ENCODE measurements around the gene CEP350. TPM values are rescaled to one million over a fixed set of nuclear protein-coding genes. Genes with fewer than 3 reads are reported as not detected.

CEP350 gene
- total RNA-seq, 2 donors from 2014 or later, result 51.1 to 73.8 TPM

- Histone ChIP-seq H3K27ac (no peak overlapping the region), H3K9me3 (no peaks in the 10 kb centered on the region), H3K4me1 (ENCODE audit: control insufficient read depth in 1 of 2, low read depth in 2 of 2) (peaks cover 10 to 17% of the 10 kb centered on the region in 2 donors), H3K27me3 (replicated peaks; ENCODE audit: insufficient read depth) (no peaks in the 10 kb centered on the region), H3K4me3 (no peak overlapping the region), H3K36me3 (no peaks in the 10 kb centered on the region)
- ATAC-seq (ENCODE audit: insufficient number of reproducible peaks, low FRiP score, low read depth), result no peak
- DNase-seq (ENCODE audit: low spot score), result no peak
- no peak for TF ChIP-seq CTCF (IDR thresholded peaks at IDR 0.05)
Observed at GRCh38 chr1:180151508-180151907, 196.9 kb downstream of the CEP350 start.

- Histone ChIP-seq H3K9me3 (no peaks in the 10 kb centered on the region), H3K27ac (no peak overlapping the region), H3K4me3 (no peak overlapping the region), H3K4me1 (ENCODE audit: control insufficient read depth in 1 of 2, low read depth in 2 of 2) (peaks cover 18 to 27% of the 10 kb centered on the region in 2 donors), H3K36me3 (no peaks in the 10 kb centered on the region), H3K27me3 (replicated peaks; ENCODE audit: insufficient read depth) (no peaks in the 10 kb centered on the region)
- TF ChIP-seq CTCF (IDR thresholded peaks at IDR 0.05), result no peak
- no peak for DNase-seq (ENCODE audit: low spot score)
- no peak for ATAC-seq (ENCODE audit: insufficient number of reproducible peaks, low FRiP score, low read depth)
Observed at GRCh38 chr1:180152588-180152987, 198.0 kb downstream of the CEP350 start.

- Histone ChIP-seq H3K4me3 (no peak overlapping the region), H3K9me3 (no peaks in the 10 kb centered on the region), H3K27ac (no peak overlapping the region), H3K4me1 (ENCODE audit: control insufficient read depth in 1 of 2, low read depth in 2 of 2) (peaks cover 18 to 31% of the 10 kb centered on the region in 2 donors), H3K36me3 (no peaks in the 10 kb centered on the region), H3K27me3 (replicated peaks; ENCODE audit: insufficient read depth) (no peaks in the 10 kb centered on the region)
- no peak for TF ChIP-seq CTCF (IDR thresholded peaks at IDR 0.05)
- DNase-seq (ENCODE audit: low spot score), result no peak
- no peak for ATAC-seq (ENCODE audit: insufficient number of reproducible peaks, low FRiP score, low read depth)
Observed at GRCh38 chr1:180153032-180153431, 198.4 kb downstream of the CEP350 start.

GRCh38 chr1:180154003-180154324 lies 199.4 kb downstream of the CEP350 start:
- DNase-seq (ENCODE audit: low spot score) (no peak), ATAC-seq (ENCODE audit: insufficient number of reproducible peaks, low FRiP score, low read depth) (no peak)
- peaks cover 18 to 36% of the 10 kb centered on the region in 2 donors for H3K4me1 ChIP-seq (ENCODE audit: control insufficient read depth in 1 of 2, low read depth in 2 of 2)
- no peaks in the 10 kb centered on the region for H3K9me3 ChIP-seq
- no peaks in the 10 kb centered on the region for H3K36me3 ChIP-seq
- peak overlapping the region; percentile 69 to 84 for H3K27ac ChIP-seq
- peak overlapping the region; percentile 83 for H3K4me3 ChIP-seq
- TF ChIP-seq CTCF (IDR thresholded peaks at IDR 0.05), result no peak
- no peaks in the 10 kb centered on the region for H3K27me3 ChIP-seq (replicated peaks; ENCODE audit: insufficient read depth)

GRCh38 chr1:180154325-180155181 lies 199.9 kb downstream of the CEP350 start, which contains the start of gene QSOX1:
Gene QSOX1, plus strand, starts transcription at chr1:180154869. Its CDS starts 39 bp downstream, at chr1:180154908.
- Histone ChIP-seq H3K4me1 (ENCODE audit: control insufficient read depth in 1 of 2, low read depth in 2 of 2) (peaks cover 18 to 36% of the 10 kb centered on the region in 2 donors), H3K4me3 (peak within 1 kb of the TSS; percentile 83), H3K27ac (peak within 1 kb of the TSS; percentile 69 to 84), H3K9me3 (no peaks in the 10 kb centered on the region), H3K36me3 (no peaks in the 10 kb centered on the region), H3K27me3 (replicated peaks; ENCODE audit: insufficient read depth) (no peaks in the 10 kb centered on the region)
- DNase-seq (ENCODE audit: low spot score) (peak; percentile 47), ATAC-seq (ENCODE audit: insufficient number of reproducible peaks, low FRiP score, low read depth) (peak; percentile 86)
- TF ChIP-seq CTCF (IDR thresholded peaks at IDR 0.05), result no peak

Data from thoracic aorta (tissue), 2 donors.